HG02763 (cell line): Measurements from ENCODE around the gene NELFB.

ENCODE experiments used
- ATAC-seq: cut with Tn5 transposase; IDR thresholded peaks from one replicate; pipeline ENCODE4 v1.9.1; 2021; ENCODE audit warnings: mild to moderate bottlenecking, moderate library complexity; ENCODE audit not compliant: unreplicated experiment

The NELFB gene

DNA sequence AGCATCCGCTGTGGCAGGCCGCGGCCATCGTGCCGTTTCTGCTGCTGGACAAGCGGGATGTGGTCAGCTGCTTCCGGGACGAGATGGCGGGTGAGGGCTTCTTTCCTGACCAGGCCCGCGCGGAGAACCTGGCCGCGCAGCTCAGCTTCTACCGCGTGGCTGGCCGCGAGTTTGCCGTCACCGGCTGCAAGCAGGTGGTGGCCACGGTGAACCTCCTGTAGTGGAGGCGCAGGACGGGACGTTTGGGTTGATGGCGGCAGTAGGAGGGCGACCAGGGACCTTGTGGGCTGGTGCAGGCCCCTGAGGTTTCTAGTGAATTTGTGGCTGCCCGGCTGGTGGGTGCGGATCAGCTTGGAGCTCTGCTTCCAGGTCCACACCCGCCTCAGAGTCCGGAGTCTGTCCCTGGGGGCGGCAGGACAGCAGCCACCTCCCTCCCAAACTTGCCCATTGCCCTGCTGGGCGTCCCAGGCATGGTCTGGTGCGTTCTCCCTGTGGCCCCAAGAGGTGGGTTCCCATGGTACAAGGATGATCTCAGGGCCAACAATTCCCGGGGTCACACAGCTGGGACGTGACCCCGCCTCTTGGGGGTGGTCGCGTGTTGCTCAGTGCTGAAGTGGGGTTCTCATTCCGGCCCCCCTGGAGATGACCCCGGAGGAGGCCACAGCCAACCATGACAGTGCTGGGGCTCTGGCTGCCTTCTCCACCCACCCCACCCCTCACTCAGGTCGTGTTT, 24.8 kb downstream of the NELFB start:
- ATAC-seq = no peak

DNA sequence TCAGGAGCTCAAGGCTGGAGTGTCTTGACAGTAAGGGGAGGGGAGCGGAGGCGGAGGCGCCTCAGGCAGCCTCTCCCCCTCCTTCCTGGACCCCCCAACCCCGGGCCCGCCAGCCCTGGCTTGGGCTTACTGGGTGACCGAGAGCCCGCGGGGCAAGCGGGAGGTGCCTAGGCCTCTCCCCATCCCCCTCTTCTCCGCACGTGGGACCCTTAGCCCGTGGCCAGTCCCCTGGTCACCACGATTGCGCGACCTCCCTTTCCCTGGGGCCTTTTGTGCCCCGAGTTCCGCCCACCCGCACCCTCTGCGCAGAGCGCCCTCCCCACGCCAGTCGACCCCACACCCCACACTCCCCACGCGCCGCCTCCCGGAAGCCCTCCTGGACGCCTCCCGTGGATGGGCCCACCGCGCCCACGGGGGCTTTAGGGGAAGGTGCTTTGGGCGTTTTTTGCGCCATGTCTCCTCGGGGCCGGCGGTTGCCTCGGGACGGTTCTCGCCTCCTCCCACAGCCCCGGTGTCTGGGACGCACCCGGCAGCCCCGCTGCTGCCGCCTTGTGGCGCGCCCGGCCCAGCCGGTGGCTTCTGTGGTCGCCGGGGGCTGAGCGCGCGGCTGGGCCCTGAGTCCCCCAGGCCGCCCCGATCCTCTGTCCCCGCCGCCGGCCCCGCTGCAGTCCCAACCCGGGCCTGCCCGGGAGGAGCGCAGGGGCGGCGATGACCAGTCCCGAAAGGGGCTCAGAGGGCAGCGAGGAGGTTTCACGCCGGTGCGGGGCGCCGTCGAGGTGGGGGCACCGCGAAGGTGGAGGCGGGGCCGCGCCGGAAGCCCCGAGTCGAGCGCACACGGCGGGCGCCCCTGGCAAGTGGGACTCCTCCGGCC, 25.6 kb downstream of the NELFB start:
- ATAC-seq = no peak

DNA sequence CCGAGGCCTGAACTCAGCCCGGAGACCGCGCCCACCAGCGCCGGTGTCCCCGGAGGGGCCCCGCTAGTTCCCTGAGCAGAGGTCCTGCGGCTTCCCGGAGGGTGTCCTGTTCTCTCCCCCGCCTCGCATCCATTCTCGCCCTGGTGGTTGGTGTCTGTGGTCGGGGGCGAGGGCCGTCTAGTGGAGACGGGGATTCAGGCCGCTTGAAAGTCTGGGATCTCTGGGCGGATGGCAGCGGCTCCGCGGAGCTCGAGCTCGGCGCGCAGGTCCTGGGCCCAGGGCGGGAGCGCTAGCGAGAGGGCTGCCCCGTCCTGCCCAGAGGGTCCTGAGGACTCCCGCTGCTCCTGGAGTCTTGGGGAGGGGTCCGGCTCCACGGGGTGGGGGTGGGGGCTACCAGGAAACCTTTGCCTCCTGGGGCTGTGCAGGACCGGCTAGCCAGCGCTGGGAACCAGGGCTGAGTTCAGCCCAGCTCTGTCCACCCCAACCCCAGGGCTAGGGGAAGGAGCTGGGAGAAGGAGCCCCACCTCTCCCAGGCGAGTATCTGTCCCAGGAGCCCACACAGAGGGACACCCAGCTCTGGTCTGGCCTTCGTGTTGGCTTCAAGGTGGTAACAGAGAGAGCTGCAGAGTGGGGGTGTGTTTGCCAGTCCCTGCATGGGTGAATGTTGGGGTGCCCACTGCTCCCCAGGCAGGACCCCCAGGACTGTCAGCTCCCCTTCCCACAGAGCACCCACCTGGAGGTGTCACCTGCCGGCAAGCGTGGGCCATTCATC, 26.4 kb downstream of the NELFB start:
- ATAC-seq = no peak

DNA sequence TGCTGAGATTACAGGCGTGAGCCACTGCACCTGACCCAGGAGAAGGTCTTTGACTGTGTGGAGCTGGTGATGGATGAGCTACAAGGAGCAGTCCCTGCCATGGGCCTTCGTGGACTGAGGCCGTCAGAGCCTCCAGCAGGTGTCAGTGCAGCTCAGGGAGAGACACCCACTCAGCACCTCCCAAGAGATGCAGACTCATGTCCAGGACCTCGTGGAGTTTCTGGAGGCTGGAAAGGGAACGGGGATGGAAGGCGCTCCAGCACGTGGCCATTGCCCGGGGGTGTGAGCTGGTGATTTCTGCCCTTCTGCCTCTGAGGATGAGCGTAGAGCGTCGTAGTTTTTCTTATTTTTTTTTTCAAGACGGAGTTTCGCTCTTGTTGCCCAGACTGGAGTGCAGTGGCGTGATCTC, 31.9 kb downstream of the NELFB start:
- no peak for ATAC-seq

DNA sequence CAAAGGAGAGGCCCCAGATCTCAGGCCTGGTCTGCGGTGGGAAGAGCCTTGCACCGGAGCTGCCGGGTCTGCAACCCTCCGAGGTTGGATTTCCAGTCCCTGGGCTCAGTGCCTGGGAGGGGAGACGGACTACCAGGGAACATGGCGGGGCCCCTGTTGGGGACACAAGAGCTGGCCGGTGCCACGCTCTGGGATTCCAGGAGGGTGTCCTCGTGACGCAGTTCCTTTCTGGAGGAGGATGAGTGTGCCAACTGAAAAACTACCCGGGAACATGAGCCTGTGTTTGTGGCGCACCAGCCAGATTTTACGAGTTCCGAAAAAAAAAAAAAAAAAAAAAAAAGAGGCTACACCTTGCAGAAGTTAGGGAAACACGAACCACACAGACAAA, 38.0 kb downstream of the NELFB start:
- ATAC-seq = no peak

DNA sequence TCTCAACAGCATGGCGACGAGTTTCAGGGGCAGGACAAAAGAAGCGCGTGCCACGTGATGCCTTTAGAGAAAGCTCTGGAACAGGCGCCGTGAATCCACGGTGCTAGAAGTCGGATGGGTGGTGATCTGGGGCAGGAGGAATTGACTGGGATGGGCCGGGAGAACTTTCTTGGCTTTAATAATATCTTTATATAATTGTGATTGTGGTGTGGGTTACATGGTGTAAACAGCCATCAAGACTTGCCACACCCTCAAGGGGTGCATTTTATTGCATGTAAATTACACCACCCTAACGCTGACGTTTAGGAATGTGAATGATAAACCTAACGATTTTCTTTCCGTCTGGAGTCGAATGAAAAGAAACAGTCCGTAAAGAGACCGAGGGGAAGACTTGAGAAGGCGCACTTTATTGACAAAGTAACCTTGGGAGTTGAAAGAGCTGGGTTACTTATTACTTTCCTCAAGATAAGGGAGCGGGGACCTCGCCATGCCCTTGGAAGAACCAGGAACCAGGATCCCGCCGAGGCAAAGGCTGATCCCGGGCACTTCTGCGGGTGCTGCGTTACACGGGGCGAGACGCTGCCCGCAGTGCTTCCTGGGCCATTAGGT, 38.5 kb downstream of the NELFB start:
- ATAC-seq = no peak

DNA sequence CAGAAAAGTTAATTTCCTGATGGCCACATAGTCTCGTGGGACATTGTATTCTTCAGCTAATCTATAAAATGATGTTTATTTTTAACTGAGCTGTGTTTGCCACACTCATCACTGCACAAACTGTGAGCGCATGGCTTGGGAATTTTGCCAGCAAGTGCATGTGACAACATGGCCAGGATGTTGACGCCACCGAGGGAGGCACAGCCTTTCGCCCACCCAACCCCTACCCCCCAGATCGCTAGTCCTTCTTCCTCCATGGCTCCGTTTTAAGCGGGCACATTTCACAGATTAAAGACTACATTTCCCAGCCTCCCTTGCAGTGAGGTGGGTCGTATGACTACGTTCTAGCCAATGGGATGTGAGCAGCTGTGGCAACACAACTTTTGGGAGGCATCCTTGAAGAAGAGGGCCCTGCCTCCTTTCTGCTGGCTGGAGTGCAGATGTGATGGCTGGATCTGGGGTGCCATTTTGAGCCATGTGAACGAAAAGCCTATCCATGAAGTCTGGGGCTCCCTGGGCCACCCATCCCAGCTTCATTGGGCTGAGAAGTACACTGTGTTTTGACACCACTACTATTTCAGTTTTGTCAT, 39.1 kb downstream of the NELFB start:
- no peak for ATAC-seq

DNA sequence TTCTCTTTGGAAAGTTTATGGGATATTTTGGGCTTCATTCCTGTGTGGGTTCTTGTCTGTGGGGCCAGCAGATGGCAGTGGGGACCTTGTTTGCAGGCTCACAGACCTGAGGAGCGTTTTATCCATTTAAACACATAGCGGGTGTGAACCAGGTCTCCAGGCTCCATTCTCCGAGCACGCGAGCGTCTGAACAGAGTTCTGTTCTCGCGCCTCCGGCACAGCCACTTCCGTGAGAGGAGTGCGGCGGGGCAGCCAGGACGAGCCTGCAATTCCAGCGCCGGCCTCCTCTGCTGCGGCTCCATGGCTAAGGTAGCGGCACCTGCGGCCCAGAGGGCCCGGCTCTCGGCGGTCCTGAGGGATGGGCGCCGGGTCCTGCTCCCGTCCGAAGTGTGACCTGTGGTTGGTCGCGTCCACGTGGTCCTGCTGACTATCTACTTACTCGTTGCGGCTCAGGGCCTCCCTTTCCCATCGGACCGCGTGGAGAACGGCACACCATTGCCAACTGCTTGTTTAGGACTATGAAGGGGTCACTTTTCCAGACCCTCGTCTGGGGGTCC, 39.6 kb downstream of the NELFB start:
- ATAC-seq = no peak

DNA sequence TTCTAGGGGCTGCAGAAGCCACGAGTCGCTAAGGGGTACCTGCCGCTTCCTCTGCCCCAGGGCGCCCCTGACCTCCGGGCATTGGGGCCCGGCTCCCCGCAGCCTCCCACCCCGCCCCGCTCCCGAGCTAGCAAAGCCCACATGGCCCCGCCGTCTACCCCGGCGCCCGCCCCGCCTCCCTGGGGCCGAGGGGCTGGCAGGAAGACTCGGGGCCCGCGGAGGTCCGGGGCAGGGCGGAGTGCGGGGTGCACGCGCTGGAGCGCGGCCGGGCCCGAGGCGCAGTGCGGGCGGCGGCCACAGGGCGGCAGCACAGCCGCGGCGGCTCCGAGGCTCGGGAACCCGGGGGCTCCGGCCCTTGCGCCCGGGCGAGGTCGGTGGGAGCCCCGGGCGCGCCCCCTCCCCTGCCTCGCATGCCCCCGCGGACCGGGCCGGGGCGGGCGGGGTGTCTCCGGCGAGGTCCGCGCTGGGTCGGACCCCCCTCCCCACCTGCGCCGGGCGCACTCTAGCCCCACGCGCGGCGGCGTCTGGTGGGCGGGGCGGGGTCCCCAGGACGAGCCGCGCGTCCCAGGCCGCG, 40.2 kb downstream of the NELFB start:
- no peak for ATAC-seq

DNA sequence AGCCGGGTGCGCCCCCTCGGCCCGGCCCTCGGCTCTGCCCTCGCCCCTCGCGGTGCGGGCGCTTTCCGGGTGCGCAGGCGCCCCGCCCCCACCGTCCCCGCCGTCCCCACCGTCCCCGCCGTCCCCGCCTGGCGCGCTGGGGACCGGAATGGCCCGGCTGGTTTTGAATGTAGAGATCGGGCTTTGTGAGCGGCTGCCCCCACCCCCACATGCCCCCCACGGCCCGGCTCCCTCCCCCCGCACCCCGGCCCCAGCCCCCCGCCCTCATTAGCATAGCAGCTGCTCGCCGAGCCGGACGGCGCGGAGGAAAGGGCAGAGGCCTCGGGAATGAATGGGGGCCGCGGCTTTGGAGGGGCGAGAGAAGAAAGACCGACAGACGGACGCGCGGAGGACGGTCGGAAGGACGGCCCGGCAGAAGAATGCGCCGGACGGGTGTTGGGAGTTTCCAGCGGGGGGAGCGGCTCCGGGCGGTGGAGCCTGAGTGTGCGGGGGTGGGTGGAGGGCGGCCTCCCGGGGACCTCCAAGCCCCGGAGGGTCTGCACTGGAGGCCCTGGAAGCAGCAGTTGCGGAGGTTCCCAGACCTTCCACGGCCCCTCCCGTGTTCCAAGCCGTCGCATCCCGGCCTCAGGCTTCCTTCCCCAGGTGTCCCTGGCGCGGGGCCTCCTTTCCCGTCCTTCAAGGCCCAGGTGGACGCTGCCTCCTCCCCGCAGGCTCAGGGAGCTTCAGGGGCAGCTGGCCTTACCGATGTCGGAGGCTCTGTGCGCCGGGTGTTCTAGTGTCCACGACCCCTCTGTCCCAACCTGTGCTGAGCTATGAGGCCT, 40.9 kb downstream of the NELFB start:
- no peak for ATAC-seq

DNA sequence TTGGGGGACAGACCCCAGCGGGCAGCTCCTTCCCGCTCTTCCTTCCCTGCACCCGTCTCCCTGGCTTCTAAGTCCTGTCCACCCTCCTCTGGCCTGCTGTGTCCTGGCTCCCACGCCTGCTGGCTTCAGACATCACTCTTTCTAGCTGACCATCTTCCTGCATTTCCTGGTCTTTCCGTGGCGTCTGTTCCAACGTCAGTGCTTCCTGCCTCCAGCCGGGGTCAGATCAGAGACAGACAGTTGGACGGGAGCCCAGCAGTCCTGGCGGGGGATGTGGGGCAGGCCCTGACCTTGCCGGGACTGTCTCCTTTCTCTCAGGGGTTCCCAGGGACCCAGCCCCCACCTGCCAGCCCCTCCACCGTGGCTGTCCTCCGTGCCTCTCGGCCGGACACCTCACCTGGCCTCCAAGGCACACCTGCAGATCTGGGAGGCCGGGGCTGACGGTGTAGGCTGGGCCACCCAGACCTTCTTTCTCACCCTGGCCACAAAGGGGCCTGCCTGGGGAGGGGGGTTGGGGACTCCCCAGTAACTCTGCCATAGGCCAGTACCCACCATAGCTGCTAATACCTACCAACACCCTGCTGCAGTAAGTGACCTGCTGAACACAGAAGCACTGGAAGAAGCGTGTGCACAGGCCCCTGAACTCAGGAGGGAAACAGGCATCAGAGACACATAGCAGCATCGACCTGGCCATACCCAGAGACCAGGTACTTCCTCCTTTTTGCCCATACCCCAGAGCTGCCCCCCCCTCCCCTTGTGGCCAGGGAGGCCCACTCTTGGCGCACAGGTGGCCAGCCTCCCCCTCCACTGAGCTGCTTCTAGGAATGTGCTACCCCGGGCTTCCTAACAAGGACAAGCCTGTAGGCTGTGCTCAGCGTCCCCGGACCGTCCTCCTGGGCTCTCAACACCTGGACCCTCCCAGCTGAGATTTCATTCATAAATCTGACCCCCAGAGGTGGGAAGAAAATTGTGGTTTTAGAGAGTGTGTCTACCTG, 41.8 kb downstream of the NELFB start:
- ATAC-seq = no peak

DNA sequence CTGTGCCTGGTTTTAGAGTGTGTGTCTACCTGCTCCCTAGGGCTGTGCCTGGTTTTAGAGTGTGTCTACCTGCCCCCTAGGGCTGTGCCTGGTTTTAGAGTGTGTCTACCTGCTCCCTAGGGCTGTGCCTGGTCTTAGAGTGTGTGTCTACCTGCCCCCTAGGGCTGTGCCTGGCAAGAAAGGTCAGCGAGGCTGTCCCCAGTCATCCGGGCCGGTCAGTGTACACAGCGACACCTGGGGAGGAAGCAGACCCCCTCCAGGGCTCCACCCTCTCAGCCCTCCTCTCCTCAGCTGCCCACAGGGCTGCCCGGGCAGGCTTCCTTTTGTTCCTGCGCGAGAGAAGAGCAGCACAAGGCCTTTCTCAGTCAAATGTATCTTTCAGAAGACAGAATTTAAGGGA, 42.8 kb downstream of the NELFB start:
- no peak for ATAC-seq

DNA sequence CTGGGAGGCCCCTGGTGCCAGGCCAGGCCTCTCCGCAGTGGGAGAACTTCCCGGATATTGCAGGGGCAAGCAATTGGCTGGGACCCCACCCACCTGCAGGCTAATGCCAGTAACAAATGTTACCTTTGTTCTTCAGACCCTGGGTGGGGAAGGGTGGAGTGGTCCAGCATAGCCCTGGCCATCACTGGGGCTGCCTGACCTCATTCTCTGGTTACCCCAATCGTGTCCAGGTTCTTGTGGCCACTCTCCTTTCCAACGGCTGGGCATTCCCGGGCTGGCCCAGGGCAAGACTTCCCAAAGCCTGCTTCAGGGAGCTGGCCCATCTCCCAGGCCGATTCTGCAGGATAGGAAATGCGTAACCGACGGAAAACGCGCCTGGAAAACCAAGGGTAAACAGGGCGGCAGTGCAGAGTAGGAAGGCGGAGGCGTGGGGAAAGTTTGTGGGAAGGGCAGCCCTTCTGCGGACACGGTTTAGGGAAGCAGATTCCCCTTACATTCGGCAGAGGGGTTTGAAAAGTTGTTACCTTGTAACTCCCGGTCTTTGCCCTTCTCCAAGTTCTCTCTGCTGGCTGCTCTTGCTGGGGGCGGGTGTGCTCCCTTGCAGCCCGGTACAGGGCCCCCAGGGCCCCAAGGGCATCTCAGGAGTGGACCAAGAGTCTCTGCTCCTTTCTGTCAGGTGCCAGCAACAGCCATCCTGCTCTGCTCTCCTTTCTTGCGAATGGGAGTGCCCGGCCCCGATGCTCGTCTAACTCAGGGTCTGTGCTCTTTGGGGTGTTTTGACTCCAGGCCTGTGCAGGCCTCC, 43.5 kb downstream of the NELFB start:
- no peak for ATAC-seq

DNA sequence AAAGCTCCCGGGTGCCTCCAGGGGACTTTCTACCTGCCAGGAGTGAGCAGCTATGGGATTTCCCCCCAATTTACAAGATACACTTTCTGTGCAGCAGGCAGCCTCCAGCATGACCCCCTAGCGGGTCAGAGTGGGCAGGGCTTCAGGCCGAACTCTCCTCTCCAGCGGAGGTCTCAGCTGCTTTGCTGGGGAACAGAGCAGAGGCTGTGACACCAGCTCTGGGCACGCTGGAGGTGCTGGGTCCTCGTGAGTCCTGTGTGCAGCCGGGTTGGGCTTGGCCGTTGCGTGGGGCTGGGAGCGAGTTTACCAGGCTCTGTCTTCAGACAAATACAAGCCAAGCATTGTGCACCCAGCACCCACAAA, 44.1 kb downstream of the NELFB start:
- ATAC-seq = no peak

DNA sequence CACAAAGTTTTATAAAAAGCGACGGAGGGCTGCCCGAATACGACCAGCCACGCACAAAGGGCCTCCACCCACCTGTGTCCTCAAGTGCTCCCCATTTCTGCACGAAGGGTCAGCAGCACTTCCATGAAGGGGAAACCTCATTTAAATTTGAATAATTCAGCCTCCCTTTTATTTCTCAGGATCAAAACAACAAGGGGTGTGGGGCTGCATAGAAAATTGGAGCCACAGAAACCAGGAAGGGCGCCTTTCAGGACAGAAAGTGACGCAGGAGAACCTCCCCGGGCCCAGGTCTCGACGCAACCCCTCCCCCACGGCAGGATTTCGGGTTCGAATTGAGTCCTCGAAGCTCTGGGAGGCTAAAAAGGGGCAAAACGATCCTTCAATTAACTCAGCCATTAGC, 44.8 kb downstream of the NELFB start:
- ATAC-seq = no peak

DNA sequence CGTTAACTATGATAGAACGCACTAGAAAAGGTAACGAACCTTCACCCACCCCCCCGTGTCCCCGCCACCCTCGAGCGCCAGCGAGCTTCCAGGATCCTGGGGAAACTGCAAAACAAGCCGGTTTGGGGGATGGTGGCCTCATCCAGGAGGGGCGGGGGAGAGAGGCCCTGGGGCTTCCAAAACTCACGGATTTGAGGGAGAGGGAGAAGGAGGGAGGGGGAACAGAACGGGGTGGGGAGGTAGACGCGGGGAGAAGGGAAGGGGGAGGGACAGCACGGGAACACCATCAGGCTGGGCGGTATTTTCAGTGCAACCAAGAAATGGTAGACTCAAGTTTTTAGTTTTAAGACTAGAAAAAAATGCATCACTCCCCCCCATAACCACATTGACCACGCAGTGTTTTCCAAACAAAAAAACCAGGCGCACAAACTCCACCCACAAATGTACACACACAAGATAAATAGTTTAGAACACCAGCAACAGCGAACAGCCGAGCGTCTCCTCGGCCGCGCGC, 45.5 kb downstream of the NELFB start:
- ATAC-seq = no peak
